Amniotic epithelial cell (primary cell): ENCODE measurements around the gene MPP3.
A peak's percentile ranks its signal among the peaks of the same experiment; 100 is the strongest.

Experiments
- DNase-seq: peaks from one replicate; pipeline ENCODE4 v3.0.0-alpha.2; 2010; ENCODE audit warnings: low read depth

The MPP3 gene

GRCh38 chr17:43772877-43773648 lies 59.9 kb downstream of the MPP3 start:
- DNase-seq: no peak

DNA sequence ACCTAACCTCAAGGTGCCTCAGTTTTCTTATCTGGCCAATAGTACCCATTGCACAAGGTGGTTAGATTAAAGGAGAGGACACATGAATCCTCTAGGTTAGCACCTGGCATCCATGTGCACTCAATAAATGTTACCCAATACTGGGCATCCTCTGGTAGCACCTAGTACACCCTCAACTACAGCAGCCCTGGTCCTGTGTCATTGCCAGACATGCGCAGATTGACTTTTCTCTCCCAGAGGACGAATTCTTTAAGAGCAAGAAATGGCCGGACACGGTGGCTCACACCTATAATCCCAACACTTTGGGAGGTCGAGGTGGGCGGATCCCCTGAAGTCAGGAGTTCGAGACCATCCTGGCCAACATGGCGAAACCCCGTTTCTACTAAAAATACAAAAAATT lies 61.5 kb downstream of the MPP3 start:
- no peak for DNase-seq

- no peak for DNase-seq
Measured at GRCh38 chr17:43770957-43771356, 62.0 kb downstream of the MPP3 start.

GRCh38 chr17:43769859-43770258 lies 63.1 kb downstream of the MPP3 start:
- no peak for DNase-seq

DNA sequence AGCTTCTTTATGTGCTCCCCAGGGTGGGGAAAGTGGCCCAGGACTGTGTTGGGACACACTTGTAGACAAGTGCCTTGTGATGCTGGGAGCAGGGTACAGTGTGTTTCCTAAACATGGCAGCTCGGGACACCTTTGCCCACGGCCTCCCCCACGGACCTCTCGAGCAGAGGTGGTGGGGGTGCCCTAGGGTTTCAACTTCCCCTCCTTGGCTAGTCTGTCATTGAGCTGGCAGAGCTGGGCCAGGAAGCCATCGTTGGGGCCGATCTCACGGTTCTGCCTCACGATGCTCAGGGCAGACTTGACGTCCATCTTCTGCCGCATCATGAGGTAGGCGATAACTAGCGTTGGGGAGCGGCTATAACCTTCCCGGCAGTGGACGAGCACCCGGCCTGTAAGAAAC lies 63.5 kb downstream of the MPP3 start:
- DNase-seq: no peak

DNA sequence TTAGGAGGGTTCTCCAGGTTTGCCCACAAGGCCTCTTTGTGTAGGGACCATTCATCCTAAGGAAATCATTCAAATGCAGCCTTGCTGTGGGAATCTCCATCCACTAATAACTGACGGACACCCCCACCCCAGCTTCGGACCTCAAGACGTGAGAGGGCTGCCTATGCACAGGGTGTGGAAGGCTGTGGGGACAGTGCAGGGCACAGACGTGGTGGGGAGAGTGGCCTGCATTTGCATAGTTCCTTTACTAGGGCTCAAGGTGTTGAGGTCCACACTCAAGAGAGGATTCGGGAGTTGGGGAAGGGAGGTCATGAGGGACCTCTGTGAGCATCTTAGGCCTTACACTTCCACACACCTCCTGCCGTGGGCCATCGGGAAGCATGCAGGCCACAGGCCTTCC lies 64.0 kb downstream of the MPP3 start:
- DNase-seq: no peak

DNA sequence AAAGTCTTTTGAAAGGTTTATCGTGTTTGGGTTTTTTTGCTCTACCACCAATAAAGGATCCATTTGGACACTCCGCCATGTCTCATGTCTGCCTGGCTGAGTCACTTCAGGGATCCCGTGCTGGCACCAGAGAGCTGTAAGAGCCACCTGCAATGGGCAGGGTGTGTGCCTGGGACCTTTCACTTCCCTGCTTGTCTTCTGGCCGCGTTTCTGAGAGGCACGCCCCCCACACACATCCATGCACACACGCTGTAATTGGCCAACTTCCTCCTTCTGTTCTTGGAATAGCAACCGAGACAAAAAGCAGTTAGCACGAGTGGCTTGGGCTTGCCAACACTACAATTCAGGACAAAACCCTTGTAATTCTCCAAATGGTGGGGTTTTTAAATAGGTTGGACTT lies 64.6 kb downstream of the MPP3 start:
- DNase-seq: no peak

DNA sequence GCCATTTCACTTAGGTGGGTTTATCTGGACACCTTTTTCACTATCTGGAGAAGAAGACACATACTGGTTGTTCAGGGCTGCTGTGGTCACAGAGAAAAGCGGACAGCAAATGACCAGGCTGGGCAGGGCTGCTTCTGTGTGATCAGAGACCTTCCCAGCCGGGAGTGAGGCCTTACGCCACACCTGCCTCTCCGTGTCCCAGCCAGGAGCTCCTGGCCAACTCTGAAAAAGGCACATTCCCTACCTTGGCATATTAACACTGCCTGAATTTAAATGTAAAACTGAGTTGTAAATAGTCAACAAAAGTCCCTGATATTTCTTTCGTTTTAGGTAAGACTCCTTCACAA lies 65.3 kb downstream of the MPP3 start:
- no peak for DNase-seq

GRCh38 chr17:43767053-43767712 lies 65.8 kb downstream of the MPP3 start:
- DNase-seq: no peak

- DNase-seq: peak; percentile 33
Measured at GRCh38 chr17:43766413-43767052, 66.4 kb downstream of the MPP3 start.

DNA sequence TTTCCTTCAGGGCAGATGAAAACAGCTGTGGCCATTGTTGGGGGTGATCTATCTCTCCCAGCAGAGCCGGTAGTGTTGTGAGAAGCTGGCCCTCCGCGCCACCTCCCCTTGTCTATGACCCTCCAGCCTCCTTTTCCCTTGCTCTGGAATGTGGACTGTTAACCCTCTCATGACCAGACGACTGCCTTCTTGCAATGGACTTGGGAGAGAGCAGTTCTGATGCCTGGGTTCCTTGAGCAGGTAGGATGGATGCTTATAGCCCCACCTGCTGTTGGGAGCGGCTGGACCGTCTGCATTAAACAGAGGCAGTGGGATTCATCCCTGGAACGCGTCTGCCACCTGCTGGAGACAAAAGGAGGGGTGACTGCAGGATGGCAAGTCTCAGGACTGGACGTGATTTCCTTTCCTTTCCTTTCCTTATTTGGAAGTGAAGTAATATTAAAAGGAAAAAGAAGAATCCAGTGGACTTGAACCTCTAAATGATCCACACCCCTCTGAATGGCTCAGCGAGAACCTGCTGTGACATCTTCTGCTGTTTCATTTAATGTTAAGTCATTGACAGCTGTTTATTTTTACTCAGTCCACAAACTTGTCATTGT lies 72.6 kb downstream of the MPP3 start:
- peak; percentile 85 for DNase-seq

- no peak for DNase-seq
Measured at GRCh38 chr17:43759836-43760235, 73.1 kb downstream of the MPP3 start.

GRCh38 chr17:43758497-43759174 lies 74.3 kb downstream of the MPP3 start, which contains the start of gene SOST:
Gene SOST, minus strand, starts transcription at chr17:43758791. Its CDS starts 50 bp downstream, at chr17:43758741.
- DNase-seq: no peak

DNA sequence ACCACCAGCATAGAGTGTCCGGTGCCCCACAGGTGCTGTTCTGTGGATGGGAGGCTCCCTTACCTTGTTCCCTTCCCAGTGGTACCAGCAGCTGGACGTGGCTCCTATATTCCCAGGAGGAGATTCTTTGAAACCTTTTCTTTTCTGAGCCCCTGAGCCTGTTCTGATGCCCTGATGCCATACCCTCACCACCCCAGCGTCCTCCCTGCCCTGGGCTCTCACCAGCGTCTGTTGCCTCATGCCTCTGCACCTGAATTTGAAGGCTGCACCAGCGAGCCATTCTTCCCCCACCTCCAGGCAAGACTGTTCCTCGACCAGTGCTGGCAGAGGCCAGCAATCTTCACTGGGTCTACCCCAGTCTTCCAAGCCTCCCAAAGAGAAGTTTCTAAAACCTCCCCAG lies 74.9 kb downstream of the MPP3 start:
- no peak for DNase-seq

GRCh38 chr17:43757171-43757660 lies 75.7 kb downstream of the MPP3 start:
- DNase-seq: no peak

GRCh38 chr17:43756201-43756600 lies 76.7 kb downstream of the MPP3 start:
- no peak for DNase-seq

GRCh38 chr17:43755389-43755875 lies 77.5 kb downstream of the MPP3 start:
- DNase-seq: no peak

GRCh38 chr17:43754947-43755346 lies 78.0 kb downstream of the MPP3 start:
- no peak for DNase-seq

GRCh38 chr17:43753493-43754129 lies 79.3 kb downstream of the MPP3 start:
- no peak for DNase-seq
